HepG2 (cell line): ENCODE results near the gene GADD45G.

Experiments used
- ATF7 ChIP-seq, 2 experiments: fragments of 450-650 bp in 1 of 2; sonication (generic) in 1 of 2; formaldehyde crosslinking in 1 of 2; IDR thresholded peaks; 2 replicates each; pipeline versions ENCODE4 v1.4.0 to v1.6.1; 2016 to 2020; ENCODE audit warnings: antibody characterized with exemption in 1 of 2, mild to moderate bottlenecking in 1 of 2, missing genetic modification reagents in 1 of 2
- ELF1 ChIP-seq: sonication (generic); formaldehyde crosslinking; IDR thresholded peaks from 2 replicates; pipeline ENCODE4 v1.4.0; 2020; ENCODE audit warnings: missing genetic modification reagents
- EZH2 ChIP-seq: conservative IDR thresholded peaks from 2 replicates; pipeline ENCODE4 v1.6.1; 2012; ENCODE audit warnings: mild to moderate bottlenecking, low read depth, low read length, moderate library complexity
- GFI1 ChIP-seq: sonication (generic); formaldehyde crosslinking; IDR thresholded peaks from 2 replicates; pipeline ENCODE4 v1.5.0; 2020; ENCODE audit warnings: missing genetic modification reagents, mild to moderate bottlenecking, borderline replicate concordance
- MED8 ChIP-seq: sonication (generic); formaldehyde crosslinking; IDR thresholded peaks from 2 replicates; pipeline ENCODE4 v1.8.1; 2023; ENCODE audit warnings: mild to moderate bottlenecking, missing genetic modification reagents; ENCODE audit not compliant: insufficient replicate concordance
- POLR2A ChIP-seq, 2 experiments: IDR thresholded peaks; 2 replicates each; pipeline ENCODE4 v1.6.1; 2011; ENCODE audit warnings: low read depth in 2 of 2, low read length in 2 of 2, mild to moderate bottlenecking in 1 of 2, moderate library complexity in 1 of 2; ENCODE audit not compliant: insufficient read depth in 1 of 2
- ZNF484 ChIP-seq: sonication (generic); formaldehyde crosslinking; IDR thresholded peaks from 2 replicates; pipeline ENCODE4 v1.5.1; 2020; ENCODE audit warnings: mild to moderate bottlenecking, low read depth, missing genetic modification reagents, borderline replicate concordance
- ZSCAN20 ChIP-seq: sonication (generic); formaldehyde crosslinking; IDR thresholded peaks from 2 replicates; pipeline ENCODE4 v1.4.0; 2020; ENCODE audit warnings: missing genetic modification reagents, mild to moderate bottlenecking, borderline replicate concordance
- TF ChIP-seq, protein P1 (sequence below): sonication (generic); formaldehyde crosslinking; IDR thresholded peaks from 2 replicates; pipeline ENCODE4 v1.5.0; 2020; ENCODE audit warnings: mild to moderate bottlenecking, missing genetic modification reagents, moderate library complexity
- TF ChIP-seq, protein P2 (sequence below): sonication (generic); formaldehyde crosslinking; IDR thresholded peaks from 2 replicates; pipeline ENCODE4 v1.8.1; 2023; ENCODE audit warnings: mild to moderate bottlenecking, missing genetic modification reagents, borderline replicate concordance

DNA sequence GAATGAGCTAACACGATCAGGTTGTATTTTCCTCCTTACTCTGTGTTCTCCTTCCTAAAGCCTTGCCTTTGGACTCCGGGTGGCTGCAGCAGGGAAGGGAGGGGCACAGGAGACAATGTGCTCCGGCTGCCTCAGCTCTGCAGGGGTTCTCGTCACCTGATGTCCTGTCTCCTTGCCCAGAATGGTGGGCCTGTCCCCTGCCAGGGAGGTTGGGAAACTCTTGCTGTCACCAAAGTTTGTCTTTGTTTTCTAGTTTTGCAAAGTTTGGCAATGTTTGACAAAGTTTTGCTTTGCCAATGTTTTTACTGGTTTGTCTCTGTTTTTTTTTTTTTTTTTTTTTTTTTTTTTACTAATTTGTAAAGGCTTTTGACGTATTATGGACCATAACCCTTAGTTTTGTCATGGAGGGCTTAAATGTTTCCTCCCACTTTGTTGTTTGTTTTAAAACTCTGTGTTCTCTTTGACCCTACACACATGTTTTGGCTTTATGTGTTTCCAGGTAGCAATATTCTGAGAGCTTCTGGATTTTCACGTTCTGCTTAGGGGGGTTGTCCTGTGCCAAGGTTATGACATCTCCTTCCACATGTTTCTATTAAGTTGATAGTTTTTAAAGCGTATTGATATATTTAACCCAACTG, 49.3 kb downstream of the GADD45G start:
- TF ChIP-seq MED8 (CRISPR knock-in tag) (no peak), ELF1 (CRISPR knock-in tag) (no peak), EZH2 (no peak), ZSCAN20 (no peak), ATF7 (IDR thresholded peaks at IDR 0.05) (no peak), ATF7 (CRISPR knock-in tag; IDR thresholded peaks at IDR 0.05) (no peak), GFI1 (CRISPR knock-in tag) (no peak), POLR2A (IDR thresholded peaks at IDR 0.05; ENCODE audit: insufficient read depth in 1 of 2, low read depth in 2 of 2, low read length in 2 of 2) (no peak), ZNF484 (CRISPR knock-in tag) (no peak)
- TF ChIP-seq, protein P1, sequence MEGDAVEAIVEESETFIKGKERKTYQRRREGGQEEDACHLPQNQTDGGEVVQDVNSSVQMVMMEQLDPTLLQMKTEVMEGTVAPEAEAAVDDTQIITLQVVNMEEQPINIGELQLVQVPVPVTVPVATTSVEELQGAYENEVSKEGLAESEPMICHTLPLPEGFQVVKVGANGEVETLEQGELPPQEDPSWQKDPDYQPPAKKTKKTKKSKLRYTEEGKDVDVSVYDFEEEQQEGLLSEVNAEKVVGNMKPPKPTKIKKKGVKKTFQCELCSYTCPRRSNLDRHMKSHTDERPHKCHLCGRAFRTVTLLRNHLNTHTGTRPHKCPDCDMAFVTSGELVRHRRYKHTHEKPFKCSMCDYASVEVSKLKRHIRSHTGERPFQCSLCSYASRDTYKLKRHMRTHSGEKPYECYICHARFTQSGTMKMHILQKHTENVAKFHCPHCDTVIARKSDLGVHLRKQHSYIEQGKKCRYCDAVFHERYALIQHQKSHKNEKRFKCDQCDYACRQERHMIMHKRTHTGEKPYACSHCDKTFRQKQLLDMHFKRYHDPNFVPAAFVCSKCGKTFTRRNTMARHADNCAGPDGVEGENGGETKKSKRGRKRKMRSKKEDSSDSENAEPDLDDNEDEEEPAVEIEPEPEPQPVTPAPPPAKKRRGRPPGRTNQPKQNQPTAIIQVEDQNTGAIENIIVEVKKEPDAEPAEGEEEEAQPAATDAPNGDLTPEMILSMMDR: no peak
- TF ChIP-seq, protein P2, sequence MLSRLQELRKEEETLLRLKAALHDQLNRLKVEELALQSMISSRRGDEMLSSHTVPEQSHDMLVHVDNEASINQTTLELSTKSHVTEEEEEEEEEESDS (CRISPR knock-in tag): no peak
